Measurements from ENCODE around the gene TSHZ1.

TSHZ1 gene

DNA sequence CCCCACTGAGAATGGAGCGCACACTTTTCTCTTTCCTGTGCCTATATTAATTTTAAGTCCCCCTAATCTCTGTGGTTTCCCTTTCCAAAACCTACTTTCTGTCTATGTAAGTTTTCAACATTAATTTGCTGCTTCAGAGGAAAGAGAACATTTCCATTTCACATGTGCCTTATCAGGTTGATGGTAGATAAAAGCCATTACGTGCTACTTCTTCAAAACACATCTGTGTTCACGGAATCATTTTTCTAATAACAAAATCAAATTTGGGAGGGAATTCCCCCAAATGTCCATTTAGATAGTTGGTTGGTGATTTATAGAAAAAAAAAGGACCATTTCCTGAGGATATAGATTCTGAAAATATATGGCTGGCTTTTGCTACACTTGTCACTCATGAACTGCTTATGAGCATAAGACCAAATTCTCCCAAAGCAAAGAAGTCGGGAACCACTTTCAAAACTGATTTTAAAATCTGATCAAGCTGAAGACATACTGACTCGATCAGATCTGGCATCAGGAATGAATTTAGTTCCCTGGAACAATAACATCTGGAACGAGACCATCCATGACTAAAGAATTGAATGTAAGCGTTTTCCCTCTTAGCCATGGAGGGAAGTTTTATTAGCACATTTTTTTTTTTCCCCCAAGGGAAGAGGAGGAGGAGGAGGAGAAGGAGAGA, 9.9 kb upstream of the TSHZ1 start:
- Histone ChIP-seq H3K4me3 (ENCODE audit: low read length, poor library complexity, severe bottlenecking) (peak overlapping the region; percentile 12), H3K27me3 (ENCODE audit: insufficient read depth, low read length, poor library complexity, severe bottlenecking) (no peaks in the 10 kb centered on the region), H3K9me3 (ENCODE audit: insufficient read depth, low read depth, low read length) (no peaks in the 10 kb centered on the region), H3K9me2 (replicated peaks; ENCODE audit: low read depth, low read length) (no peaks in the 10 kb centered on the region), H3F3A (ENCODE audit: low read depth) (peaks cover 6% of the 10 kb centered on the region; the same call in 1 of the 2 replicates), H3K4me1 (ENCODE audit: insufficient read depth, low read length, poor library complexity, severe bottlenecking) (peaks cover 80% of the 10 kb centered on the region), H3K9ac (ENCODE audit: low read depth, low read length, poor library complexity, severe bottlenecking) (no peak overlapping the region), H2AFZ (ENCODE audit: low read length) (no peak overlapping the region), H3K4me2 (ENCODE audit: low read depth, low read length, poor library complexity, severe bottlenecking) (peak overlapping the region; percentile 46), H3K36me3 (ENCODE audit: insufficient read depth, low read length) (peaks cover 12% of the 10 kb centered on the region; the same call in 1 of the 2 replicates), H4K20me1 (ENCODE audit: insufficient read depth, low read length, poor library complexity, severe bottlenecking) (peaks cover 68% of the 10 kb centered on the region), H3K79me2 (ENCODE audit: insufficient read depth, low read length) (peaks cover 62% of the 10 kb centered on the region)
- no peak for TF ChIP-seq CTCF (conservative IDR thresholded peaks at IDR 0.05; ENCODE audit: low read length)
- TF ChIP-seq EZH2phosphoT487 (IDR thresholded peaks at IDR 0.05; ENCODE audit: borderline replicate concordance): peak; percentile 46; the same call in 1 of the 2 replicates

GRCh38 chr18:75201282-75202270, 9.0 kb upstream of the TSHZ1 start:
- Histone ChIP-seq H3K9me2 (replicated peaks; ENCODE audit: low read depth, low read length) (no peaks in the 10 kb centered on the region), H3K9me3 (ENCODE audit: insufficient read depth, low read depth, low read length) (no peaks in the 10 kb centered on the region), H3K9ac (ENCODE audit: low read depth, low read length, poor library complexity, severe bottlenecking) (no peak overlapping the region), H3K36me3 (ENCODE audit: insufficient read depth, low read length) (peaks cover 12% of the 10 kb centered on the region; the same call in 1 of the 2 replicates), H3K4me2 (ENCODE audit: low read depth, low read length, poor library complexity, severe bottlenecking) (peak overlapping the region; percentile 46), H3K27me3 (ENCODE audit: insufficient read depth, low read length, poor library complexity, severe bottlenecking) (no peaks in the 10 kb centered on the region), H2AFZ (ENCODE audit: low read length) (no peak overlapping the region), H3K4me1 (ENCODE audit: insufficient read depth, low read length, poor library complexity, severe bottlenecking) (peaks cover 88% of the 10 kb centered on the region), H3F3A (ENCODE audit: low read depth) (peaks cover 6% of the 10 kb centered on the region; the same call in 1 of the 2 replicates), H4K20me1 (ENCODE audit: insufficient read depth, low read length, poor library complexity, severe bottlenecking) (peaks cover 77% of the 10 kb centered on the region), H3K4me3 (ENCODE audit: low read length, poor library complexity, severe bottlenecking) (no peak overlapping the region), H3K79me2 (ENCODE audit: insufficient read depth, low read length) (peaks cover 70% of the 10 kb centered on the region)
- TF ChIP-seq CTCF (conservative IDR thresholded peaks at IDR 0.05; ENCODE audit: low read length): no peak
- no peak for TF ChIP-seq EZH2phosphoT487 (IDR thresholded peaks at IDR 0.05; ENCODE audit: borderline replicate concordance)

GRCh38 chr18:75202696-75203365, 7.8 kb upstream of the TSHZ1 start:
- Histone ChIP-seq H3K4me1 (ENCODE audit: insufficient read depth, low read length, poor library complexity, severe bottlenecking) (peaks cover 90% of the 10 kb centered on the region), H3K9ac (ENCODE audit: low read depth, low read length, poor library complexity, severe bottlenecking) (no peak overlapping the region), H3K4me3 (ENCODE audit: low read length, poor library complexity, severe bottlenecking) (no peak overlapping the region), H3K79me2 (ENCODE audit: insufficient read depth, low read length) (peaks cover 83% of the 10 kb centered on the region), H3F3A (ENCODE audit: low read depth) (peaks cover 6% of the 10 kb centered on the region; the same call in 1 of the 2 replicates), H4K20me1 (ENCODE audit: insufficient read depth, low read length, poor library complexity, severe bottlenecking) (peaks cover 85% of the 10 kb centered on the region), H3K36me3 (ENCODE audit: insufficient read depth, low read length) (peaks cover 12% of the 10 kb centered on the region; the same call in 1 of the 2 replicates), H3K9me2 (replicated peaks; ENCODE audit: low read depth, low read length) (no peaks in the 10 kb centered on the region), H3K4me2 (ENCODE audit: low read depth, low read length, poor library complexity, severe bottlenecking) (peak overlapping the region; percentile 41), H3K9me3 (ENCODE audit: insufficient read depth, low read depth, low read length) (no peaks in the 10 kb centered on the region), H2AFZ (ENCODE audit: low read length) (no peak overlapping the region), H3K27me3 (ENCODE audit: insufficient read depth, low read length, poor library complexity, severe bottlenecking) (no peaks in the 10 kb centered on the region)
- TF ChIP-seq EZH2phosphoT487 (IDR thresholded peaks at IDR 0.05; ENCODE audit: borderline replicate concordance) (no peak), CTCF (conservative IDR thresholded peaks at IDR 0.05; ENCODE audit: low read length) (no peak)
